ENCODE results near the gene CBR4.
"Not testable (repeated sequence)": the region's sequence is repeated elsewhere in the genome, so short reads cannot be mapped to it uniquely, and the experiment has no call there.

GRCh38 chr4:168952821-168953246, 57.2 kb downstream of the CBR4 start:
- TF ChIP-seq CTCF (conservative IDR thresholded peaks at IDR 0.05; ENCODE audit: low read depth, low read length); EZH2 (IDR thresholded peaks at IDR 0.05; ENCODE audit: borderline replicate concordance, low read depth, low read length, poor library complexity, severe bottlenecking): not testable (repeated sequence)

All from A673 (cell line).